Transverse colon (tissue), 4 donors: ENCODE data around the gene CTXN2. TPM values are rescaled to one million over a fixed set of nuclear protein-coding genes. Genes with fewer than 3 reads are reported as not detected.
A peak's percentile ranks its signal among the peaks of the same experiment; 100 is the strongest.

Experiments
- DNase-seq: peaks from one replicate; pipeline ENCODE4 v3.0.0-alpha.2; 2019
- H3K27ac ChIP-seq, 4 donors: fragments of 200-600 bp; sonication (generic); 2 replicates each; pipeline ENCODE4 v1.5.1; 2016 to 2018; ENCODE audit warnings: inconsistent platforms in 4 of 4
- H3K27me3 ChIP-seq: fragments of 200-600 bp; sonication (generic); 2 replicates; pipeline ENCODE4 v1.5.1; 2017; ENCODE audit warnings: inconsistent platforms
- H3K36me3 ChIP-seq, 4 donors: fragments of 200-600 bp; sonication (generic); 2 replicates each; pipeline ENCODE4 v1.5.1; 2017 to 2019; ENCODE audit warnings: inconsistent platforms in 4 of 4
- H3K4me1 ChIP-seq, 4 donors: fragments of 200-600 bp; sonication (generic); 2 replicates each; pipeline ENCODE4 v1.5.1; 2017 to 2020; ENCODE audit warnings: inconsistent platforms in 4 of 4
- H3K4me3 ChIP-seq, 4 donors: fragments of 200-600 bp; sonication (generic); 1 replicate in 1 of 4; 2 replicates in 3 of 4; pipeline versions ENCODE4 v1.5.1 to v1.6.1; 2017 to 2019; ENCODE audit warnings: inconsistent platforms in 4 of 4
- H3K9me3 ChIP-seq, 2 donors: fragments of 200-600 bp; sonication (generic); 2 replicates each; pipeline ENCODE4 v1.5.1; 2017 to 2019; ENCODE audit warnings: inconsistent platforms in 2 of 2
- EP300 ChIP-seq: sonication (generic); formaldehyde crosslinking; IDR thresholded peaks from one replicate; pipeline ENCODE4 v1.6.1; 2017; ENCODE audit warnings: antibody characterized with exemption, low read depth
- POLR2A ChIP-seq: fragments of 450-650 bp; IDR thresholded peaks from one replicate; pipeline ENCODE4 v1.6.1; 2016; ENCODE audit warnings: antibody characterized with exemption, mild to moderate bottlenecking, moderate library complexity
- POLR2AphosphoS5 ChIP-seq, 3 donors: sonication (generic); formaldehyde crosslinking; IDR thresholded peaks; one replicate each; pipeline ENCODE4 v1.6.1; 2016; ENCODE audit warnings: antibody characterized with exemption in 3 of 3
- WGBS, 2 donors: methylation state at CpG; one replicate each; pipeline ENCODE4 v1.1.5; 2018; ENCODE audit warnings: low coverage in 1 of 2; 5-methylcytosine and 5-hydroxymethylcytosine counted together
- in situ Hi-C, 4 donors: fragments of 200-750 bp; cut with MboI; loops; one replicate each; pipeline versions ENCODE4 v1.15.0 to v1.15.1; 2017; ENCODE audit warnings: low sequenced_read_pairs in 3 of 4, low pct_ligation_motif_present in 1 of 4, low pct_unique_long_range_greater_than_20kb in 1 of 4
- intact Hi-C: fragments of 100-400 bp; cut with DNase I; formaldehyde crosslinking; loops from one replicate; pipeline ENCODE4 v1.15.1; 2023; ENCODE audit warnings: low total_unique reads
- total RNA-seq, 4 donors: library from RNA; depleted of rRNA; stranded (reverse); fragments of >200 nt; gene quantifications; one replicate each; pipeline ENCODE4 v1.1.0, GENCODE V29; 2016
- TF ChIP-seq, protein P1 (sequence below), 5 experiments: fragments of 200-600 bp in 3 of 5; fragments of 450-650 bp in 2 of 5; sonication (generic) in 3 of 5; IDR thresholded peaks; 1 replicate in 2 of 5; 2 replicates in 3 of 5; pipeline ENCODE4 v1.5.1; 2016 to 2017; ENCODE audit warnings: antibody characterized with exemption in 5 of 5, inconsistent platforms in 3 of 5, mild to moderate bottlenecking in 2 of 5, moderate library complexity in 1 of 5

The CTXN2 gene
- total RNA-seq = not detected

GRCh38 chr15:48191574-48192225, at the start of gene CTXN2:
CTXN2 (plus strand) TSS chr15:48191665; CDS start chr15:48201301, 9,636 bp downstream.
- no peaks in the 10 kb centered on the region for H3K9me3 ChIP-seq
- peak within 1 kb of the TSS in 3 of 4 donors; percentile 6 to 35 (median 18) for H3K4me3 ChIP-seq
- peak; percentile 7 for DNase-seq
- intact Hi-C loops (no loop called here), in situ Hi-C loops (no loop called here)
- H3K27me3 ChIP-seq = peaks cover 27% of the 10 kb centered on the region
- TF ChIP-seq POLR2A = no peak
- peaks cover 0 to 9% (median 0%) of the 10 kb centered on the region in 4 donors for H3K4me1 ChIP-seq
- WGBS, 2 donors = 12 to 13% methylated on average over 3 to 31 of the region's 31 CpGs
- H3K36me3 ChIP-seq = no peaks in the 10 kb centered on the region
- no peak within 1 kb of the TSS for H3K27ac ChIP-seq

- H3K4me1 ChIP-seq = peaks cover 0 to 12% (median 3%) of the 10 kb centered on the region in 4 donors
These were observed 47.6 kb upstream of the CTXN2 start for GRCh38 chr15:48143856-48144255.

GRCh38 chr15:48144889-48145288, 46.6 kb upstream of the CTXN2 start:
- WGBS, 2 donors = 42 to 45% methylated on average over 1 of the region's 1 CpG
- H3K36me3 ChIP-seq = no peaks in the 10 kb centered on the region
- H3K4me3 ChIP-seq = no peak overlapping the region
- no peak for DNase-seq
- peaks cover 0 to 12% (median 3%) of the 10 kb centered on the region in 4 donors for H3K4me1 ChIP-seq
- in situ Hi-C loops (no loop called here), intact Hi-C loops (no loop called here)
- H3K9me3 ChIP-seq = no peaks in the 10 kb centered on the region
- H3K27ac ChIP-seq = peak overlapping the region in 2 of 4 donors; percentile 1 to 7
- H3K27me3 ChIP-seq = no peaks in the 10 kb centered on the region
- no peak for TF ChIP-seq POLR2A
- TF ChIP-seq, protein P1, sequence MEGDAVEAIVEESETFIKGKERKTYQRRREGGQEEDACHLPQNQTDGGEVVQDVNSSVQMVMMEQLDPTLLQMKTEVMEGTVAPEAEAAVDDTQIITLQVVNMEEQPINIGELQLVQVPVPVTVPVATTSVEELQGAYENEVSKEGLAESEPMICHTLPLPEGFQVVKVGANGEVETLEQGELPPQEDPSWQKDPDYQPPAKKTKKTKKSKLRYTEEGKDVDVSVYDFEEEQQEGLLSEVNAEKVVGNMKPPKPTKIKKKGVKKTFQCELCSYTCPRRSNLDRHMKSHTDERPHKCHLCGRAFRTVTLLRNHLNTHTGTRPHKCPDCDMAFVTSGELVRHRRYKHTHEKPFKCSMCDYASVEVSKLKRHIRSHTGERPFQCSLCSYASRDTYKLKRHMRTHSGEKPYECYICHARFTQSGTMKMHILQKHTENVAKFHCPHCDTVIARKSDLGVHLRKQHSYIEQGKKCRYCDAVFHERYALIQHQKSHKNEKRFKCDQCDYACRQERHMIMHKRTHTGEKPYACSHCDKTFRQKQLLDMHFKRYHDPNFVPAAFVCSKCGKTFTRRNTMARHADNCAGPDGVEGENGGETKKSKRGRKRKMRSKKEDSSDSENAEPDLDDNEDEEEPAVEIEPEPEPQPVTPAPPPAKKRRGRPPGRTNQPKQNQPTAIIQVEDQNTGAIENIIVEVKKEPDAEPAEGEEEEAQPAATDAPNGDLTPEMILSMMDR (IDR thresholded peaks at IDR 0.05) = no peak
- no peak for TF ChIP-seq EP300
- no peak for TF ChIP-seq POLR2AphosphoS5 (IDR thresholded peaks at IDR 0.05)

More at GRCh38 chr15:48143856-48144255, 47.6 kb upstream of the CTXN2 start:
- in situ Hi-C loops (no loop called here), intact Hi-C loops (no loop called here)
- Histone ChIP-seq H3K36me3 (no peaks in the 10 kb centered on the region), H3K9me3 (no peaks in the 10 kb centered on the region), H3K4me3 (no peak overlapping the region), H3K27me3 (no peaks in the 10 kb centered on the region), H3K27ac (peak overlapping the region in 2 of 4 donors; percentile 1)
- no peak for TF ChIP-seq POLR2A
- TF ChIP-seq POLR2AphosphoS5 (IDR thresholded peaks at IDR 0.05) = peak in 1 of 3 donors; percentile 23
- TF ChIP-seq, protein P1 (IDR thresholded peaks at IDR 0.05) = no peak
- no peak for DNase-seq
- WGBS, 2 donors = 64 to 83% methylated on average over 1 of the region's 1 CpG

- in situ Hi-C loops (no loop called here), intact Hi-C loops (no loop called here)
- H3K4me1 ChIP-seq = peaks cover 0 to 12% (median 3%) of the 10 kb centered on the region in 4 donors
These were observed 45.5 kb upstream of the CTXN2 start for GRCh38 chr15:48145923-48146322.

More at GRCh38 chr15:48145923-48146322, 45.5 kb upstream of the CTXN2 start:
- Histone ChIP-seq H3K4me3 (no peak overlapping the region), H3K9me3 (no peaks in the 10 kb centered on the region), H3K27ac (no peak overlapping the region), H3K36me3 (no peaks in the 10 kb centered on the region), H3K27me3 (no peaks in the 10 kb centered on the region)
- no peak for DNase-seq
- no peak for TF ChIP-seq POLR2AphosphoS5 (IDR thresholded peaks at IDR 0.05)
- no peak for TF ChIP-seq EP300
- TF ChIP-seq, protein P1 (IDR thresholded peaks at IDR 0.05) = no peak
- TF ChIP-seq POLR2A = no peak
